HG03571 (cell line): ENCODE data around the gene CPXM2.

ENCODE experiments used
- ATAC-seq: cut with Tn5 transposase; IDR thresholded peaks from one replicate; pipeline ENCODE4 v1.9.1; 2021; ENCODE audit not compliant: unreplicated experiment

The CPXM2 gene

DNA sequence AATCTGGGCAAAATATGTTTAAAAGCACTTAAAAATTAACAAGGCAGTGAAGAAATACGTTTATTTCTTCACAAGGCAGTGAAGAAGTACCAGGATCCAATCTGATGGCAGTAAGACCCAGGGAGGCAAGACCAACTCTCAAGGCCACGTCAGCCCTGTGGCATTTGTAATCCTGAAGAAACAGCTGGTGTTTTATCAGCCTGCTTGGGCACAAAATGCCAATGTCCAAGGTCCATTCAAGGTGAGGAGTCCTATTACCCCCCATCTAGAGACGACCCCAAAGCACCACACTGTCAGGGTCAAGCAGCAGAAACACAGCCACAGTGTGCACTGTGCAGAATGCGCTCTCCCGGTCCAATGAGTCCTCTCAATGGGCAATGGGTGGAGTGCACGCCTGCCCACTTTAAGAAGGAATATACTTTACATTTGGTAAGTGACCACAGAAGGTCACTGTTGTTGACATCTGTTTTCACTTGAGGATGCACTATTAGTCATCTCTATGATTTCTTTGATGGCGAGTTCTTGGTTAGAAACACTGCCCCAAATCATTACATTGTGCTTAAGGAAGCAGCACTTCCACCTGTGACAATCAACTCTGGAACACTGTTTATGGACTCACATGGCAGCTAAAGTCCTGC is 12.8 kb downstream of the CPXM2 start:
- no peak for ATAC-seq

DNA sequence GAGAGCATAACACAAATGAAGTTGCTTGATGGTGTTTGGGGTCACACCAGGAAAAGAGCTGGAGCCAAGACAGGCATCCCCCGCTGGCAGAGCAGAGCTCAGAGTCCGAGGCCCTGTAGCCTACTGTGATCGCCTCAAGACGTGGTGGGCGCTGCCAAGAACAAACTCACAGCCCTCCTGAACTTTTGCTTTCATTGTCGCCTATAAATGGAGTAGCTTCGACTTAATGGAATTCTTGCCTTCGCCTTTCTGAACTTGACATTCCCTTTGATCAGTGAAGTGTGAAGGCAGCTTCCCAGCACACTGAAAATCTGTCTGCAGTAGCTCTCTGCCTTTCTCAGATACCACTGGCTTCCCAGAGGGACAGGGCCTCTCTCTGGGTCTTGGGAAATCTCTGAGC is 21.3 kb downstream of the CPXM2 start:
- ATAC-seq, result no peak

DNA sequence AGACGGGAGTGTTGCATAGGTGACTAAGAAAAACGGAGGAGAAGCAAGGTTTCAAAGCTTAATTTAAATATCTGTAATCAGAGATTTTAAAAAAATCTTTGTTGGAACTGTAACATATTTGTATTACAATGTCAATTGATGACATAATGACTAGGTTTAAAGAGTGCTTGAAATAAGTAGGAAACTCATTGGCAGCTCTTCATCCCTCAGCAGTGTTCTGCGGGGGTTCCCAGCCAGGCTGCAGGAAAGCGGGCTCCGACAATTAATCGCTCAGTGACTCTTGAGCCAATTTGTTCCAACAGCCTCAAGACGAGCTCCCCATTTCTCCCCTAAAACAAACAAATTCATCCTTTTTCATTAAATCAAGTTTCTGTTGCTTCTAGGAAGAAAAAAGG is 22.6 kb downstream of the CPXM2 start:
- ATAC-seq, result no peak

DNA sequence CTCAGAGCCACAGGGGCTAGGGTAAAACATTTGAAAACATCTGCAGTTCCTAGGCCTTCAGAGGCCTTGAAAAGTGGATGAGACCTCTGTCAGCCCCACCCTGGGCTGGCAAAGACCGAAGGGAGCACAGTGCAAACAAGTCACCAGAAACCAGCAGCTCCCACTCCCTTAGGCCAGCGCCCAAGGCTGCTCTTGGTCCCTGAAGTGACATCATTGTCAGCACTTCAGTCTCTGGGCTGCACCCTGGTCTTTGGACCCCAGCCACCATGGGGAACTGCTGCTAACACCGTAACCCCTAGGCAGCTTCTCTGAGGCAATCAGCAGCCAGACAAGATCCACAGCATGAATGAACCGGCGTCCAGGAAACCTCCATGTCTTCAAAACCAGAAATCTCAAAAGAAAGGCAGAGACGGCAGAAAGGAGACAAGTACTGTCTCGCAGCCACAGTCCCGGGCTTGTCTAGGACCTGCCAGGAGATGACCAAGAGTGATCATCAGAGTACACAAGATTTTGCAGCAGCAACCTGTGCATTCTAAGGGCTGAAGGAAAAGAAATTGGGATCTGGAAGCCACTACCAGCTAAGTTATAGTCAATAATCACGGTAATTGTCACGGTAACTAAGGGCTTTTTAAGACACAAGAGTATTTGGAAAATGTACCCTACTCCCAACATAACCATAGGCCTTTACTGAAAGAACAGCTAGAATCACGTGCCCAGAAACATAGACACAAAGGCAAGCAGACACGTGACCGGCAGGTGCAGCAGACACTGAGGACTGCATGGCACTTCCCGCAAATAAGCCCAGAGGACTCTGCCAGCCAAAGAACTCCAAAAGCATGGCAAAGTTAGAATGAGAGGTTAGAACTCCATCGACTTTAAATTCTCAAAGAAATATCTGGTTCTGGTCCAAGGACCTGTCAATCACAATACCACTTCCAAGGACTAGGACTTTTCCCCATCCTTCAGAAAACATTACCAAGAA is 23.3 kb downstream of the CPXM2 start:
- ATAC-seq, result no peak

DNA sequence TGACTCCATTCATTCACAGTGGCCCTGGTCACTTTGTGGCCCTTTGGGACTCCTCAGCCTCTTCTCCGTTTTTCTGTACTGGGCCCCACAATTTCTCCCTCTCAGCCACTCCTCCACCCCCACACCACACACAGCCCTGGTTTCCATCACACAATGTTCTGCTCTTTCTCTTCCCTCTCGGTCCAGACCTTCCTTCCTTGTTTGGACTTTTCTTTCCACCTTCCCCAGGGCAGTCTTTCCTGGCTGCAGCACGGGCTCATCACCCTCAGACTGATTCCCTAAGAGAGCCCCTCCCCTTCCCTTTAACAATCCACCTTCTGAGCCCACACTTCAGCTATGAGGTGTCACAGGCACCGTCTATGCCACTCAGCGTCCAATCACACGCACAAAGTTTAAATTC is 25.7 kb downstream of the CPXM2 start:
- ATAC-seq, result no peak

DNA sequence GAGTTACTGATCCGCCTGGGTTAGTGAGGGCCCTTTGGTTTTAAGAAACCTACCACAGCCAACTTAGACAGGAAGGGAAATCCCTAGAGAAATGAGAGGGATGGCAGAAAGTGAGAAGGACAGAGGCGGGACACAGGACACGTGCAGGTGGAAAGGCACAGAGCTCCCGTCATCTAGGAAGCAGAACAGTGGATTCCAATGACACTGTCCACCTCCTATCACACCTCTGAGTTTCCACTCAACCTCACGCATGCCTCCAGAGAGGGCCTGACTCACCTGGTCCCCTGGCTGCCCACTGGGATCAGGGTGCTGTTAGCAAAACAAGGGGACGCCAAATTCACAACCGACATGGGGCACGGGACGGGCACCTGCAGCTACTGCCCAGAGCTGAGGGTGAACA is 26.3 kb downstream of the CPXM2 start:
- no peak for ATAC-seq

DNA sequence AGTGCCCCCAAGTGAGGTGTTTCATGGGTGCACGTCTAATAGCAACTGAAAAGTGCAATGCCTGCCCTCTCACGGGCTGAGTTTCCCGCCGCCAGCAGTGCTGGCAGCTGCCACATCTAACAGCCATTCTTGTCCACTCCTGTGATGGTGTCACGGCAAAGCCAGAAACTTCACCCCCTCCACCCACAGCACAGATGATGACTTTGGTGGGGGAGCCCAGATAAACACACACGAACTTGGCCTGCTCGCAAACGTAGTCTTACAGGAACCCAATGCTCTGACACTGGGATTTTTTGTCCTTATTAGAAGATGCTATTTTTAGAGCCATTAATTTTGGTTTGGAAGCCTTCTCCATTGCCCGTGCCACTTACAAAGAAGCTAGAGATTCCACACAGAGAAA is 26.7 kb downstream of the CPXM2 start:
- no peak for ATAC-seq

DNA sequence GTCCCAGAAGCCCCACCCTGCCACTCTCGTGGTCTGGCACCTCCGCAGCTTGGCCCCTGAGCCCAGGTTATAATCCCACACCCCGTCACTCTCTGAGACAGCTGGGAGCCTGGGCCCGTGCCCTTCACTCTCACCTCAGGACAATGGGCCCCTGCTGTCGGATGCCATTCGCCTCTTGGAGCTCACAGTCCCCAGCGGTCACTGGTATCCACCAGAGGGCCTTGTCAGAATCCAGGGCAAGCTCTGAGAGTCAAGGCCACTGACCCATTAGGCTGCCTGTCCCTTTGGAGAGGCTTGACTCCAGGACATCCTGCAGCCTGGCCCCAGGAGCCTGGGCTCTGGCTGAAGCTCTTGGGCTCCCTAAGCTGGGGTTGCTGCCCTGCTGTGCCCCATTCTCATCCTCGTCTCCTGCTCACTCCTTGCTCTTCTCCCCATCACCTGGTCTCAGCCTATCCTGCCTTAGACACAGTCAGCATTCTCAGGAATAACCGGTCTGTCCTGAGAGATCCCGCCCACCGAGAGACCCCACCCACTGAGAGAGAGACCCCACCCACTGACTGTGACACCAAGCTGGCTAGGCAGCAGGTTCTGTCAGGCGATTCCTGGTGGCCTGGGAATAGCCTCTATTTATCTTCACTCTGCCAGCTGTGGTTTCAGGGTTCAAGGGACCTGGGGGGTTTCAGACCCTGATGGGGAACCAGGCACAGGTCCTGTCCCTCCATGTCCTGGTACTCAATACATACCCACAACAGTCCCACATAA is 27.7 kb downstream of the CPXM2 start:
- ATAC-seq, result no peak

DNA sequence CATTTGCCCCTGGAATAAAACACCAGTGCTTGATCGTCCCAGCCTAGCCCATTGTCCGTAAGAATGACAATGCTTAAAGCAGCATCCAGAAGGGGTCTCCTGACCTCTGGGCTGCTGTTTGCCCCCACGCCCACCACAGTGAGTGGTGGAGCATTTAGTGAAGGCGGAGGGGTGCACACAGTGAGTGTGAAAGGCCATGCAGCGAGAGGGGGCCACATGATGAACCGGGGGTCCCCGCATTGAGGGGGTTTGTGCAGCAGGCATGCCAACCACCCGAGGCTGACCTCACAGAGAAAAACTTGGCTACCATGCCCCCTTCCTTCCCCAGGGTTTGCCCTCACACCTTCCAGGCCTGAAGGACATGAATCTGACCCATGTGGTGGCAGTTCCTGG is 28.4 kb downstream of the CPXM2 start:
- no peak for ATAC-seq

DNA sequence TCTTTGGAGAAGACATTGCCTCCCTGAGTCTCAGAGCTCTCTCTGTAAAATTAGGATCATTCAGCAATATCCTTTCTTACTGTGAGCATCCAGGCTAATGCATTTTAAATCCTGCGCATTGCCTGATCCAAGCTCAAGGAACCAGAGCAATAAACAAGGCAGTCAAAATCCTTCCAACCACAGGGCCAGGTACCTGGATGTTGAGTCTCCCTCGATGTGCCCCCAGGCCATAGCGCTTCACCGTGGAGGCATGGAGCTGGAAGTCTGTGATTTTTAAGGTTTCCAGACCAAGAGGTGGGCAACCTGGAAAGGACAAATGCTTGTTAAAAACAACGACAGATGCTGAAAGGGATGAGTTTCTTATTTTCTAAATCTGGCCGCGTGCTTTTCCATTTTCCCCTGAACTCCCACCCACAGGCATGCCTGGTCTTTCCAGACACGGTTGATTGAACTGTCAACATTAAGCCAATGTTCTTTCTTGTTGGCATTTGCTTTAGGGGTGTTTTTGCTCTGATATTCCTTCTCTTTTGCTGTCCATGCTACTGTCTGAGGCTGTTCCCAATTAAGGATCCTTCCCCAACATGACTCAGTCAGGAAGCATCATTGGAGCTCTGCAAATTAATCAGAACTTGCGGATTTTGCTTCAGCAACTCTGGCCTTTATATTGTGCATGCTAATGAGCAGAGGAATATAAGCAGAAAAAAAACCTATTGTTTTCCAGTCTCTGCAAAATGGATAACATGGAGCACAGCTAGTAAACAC is 29.0 kb downstream of the CPXM2 start:
- ATAC-seq, result no peak

DNA sequence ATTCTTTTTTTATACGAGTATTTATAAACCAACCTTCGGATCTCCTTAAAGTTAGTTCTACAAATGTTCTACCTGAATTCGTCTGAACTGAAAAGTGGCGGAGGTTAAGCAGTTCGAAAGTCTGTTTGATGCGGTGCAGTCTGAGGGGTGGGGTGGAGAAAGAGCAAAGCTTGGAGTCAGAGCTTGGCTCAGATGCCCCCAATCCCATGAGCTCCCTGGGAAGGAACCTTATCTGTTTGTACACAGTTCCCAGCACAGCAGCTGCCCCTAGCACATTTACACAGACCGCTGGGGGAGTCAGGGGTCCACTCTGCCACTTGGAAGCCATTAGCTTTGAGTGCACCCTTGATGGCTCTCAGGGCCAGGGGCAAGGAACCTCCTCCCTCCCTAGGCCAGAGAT is 30.8 kb downstream of the CPXM2 start:
- ATAC-seq, result no peak

DNA sequence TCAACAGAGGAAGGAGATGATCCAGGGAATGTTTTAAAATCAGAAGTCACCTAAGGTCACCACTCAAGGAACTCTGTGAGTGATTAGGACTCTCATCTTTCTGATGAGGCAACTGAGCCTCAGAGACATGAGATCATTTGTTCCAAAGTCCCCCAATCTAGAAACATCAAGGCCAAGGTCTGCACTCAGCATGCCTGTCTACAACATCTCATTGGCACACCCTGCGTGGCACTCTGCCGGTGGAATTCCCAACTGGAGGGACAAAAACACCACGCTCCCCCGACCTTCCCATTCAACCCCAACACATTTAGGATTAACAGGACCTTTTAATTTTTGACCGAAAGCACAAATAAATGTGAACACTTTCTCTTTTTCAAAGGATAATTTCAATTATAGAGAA is 31.4 kb downstream of the CPXM2 start:
- ATAC-seq, result no peak

DNA sequence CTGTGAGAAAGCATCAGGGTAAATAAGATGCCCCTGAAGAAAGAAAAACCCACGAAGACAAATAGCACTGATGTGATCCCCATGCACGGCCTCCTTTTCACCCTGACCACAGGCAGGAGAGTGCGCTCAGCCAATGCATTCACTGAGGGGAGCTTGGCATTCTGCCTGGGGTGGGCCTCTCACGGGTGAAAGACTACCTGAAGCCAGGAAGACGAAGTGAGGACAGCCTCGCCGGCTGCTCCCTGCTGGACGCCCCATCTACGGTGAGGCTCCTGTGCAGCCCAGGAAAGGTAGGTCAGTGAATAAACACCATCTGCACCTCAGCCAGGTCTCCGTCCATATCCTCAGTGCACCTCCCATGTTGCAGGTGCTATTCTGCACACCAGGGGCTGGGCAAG is 32.0 kb downstream of the CPXM2 start:
- ATAC-seq, result no peak

DNA sequence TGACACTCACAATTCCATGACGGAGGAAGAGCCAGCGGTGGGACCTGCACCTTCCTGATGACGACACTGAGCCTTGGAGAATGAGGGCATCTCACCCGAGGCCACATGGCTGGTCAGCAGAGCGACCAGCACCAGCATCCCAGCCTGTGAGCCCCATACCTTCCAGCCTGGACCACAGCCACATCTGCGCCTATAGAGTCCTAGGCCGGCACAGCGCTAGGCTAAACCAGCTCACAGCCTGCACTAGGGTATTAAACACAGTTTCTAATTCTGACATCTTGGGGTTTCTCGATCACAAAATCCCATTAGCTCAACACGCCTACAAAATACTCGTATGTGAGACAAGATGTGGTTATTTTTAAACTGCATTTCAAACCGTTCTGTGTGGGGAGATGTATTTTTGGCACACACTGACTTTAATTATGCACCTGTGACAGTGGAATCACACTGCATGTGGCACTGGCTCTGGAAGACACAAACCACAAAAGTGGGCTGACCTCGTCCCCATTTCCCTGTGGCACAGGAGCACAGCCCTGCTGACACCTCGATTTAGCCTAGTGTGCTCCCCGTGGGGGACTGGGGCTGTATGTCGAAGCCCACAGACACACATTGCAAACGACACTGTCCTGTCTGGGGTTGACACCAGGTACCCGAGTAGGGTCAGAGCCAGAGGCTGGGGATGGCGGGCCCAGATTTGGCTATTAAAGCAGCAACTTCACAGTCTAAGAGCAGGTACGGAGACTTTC is 32.5 kb downstream of the CPXM2 start:
- no peak for ATAC-seq

DNA sequence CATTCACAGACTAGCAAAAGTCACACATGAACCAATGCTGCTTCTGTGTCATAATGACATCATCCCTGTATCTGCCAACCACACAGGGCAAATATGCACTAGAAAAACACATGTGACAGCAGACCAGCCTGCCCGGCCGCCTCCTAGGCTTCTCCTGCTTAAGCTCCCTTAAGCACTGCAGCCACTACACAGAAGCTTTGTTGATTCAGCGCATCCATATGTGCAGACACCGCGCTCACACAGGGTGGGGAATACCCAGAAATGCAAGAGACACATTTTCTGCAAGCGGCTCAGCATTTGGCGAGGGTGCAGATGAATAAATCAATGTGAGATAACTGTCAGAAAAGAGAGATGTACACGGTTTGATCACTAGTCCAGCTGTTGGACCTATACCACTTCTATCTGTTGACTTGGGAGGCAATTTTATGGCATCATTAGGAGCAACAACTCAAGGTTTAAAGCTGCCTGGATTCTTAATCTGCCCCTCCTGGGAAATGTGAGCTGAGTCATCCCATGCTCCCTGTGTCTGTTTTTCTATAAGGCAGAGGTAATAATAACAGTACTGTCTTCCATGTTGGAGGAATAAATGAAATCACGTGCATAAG is 33.4 kb downstream of the CPXM2 start:
- no peak for ATAC-seq

DNA sequence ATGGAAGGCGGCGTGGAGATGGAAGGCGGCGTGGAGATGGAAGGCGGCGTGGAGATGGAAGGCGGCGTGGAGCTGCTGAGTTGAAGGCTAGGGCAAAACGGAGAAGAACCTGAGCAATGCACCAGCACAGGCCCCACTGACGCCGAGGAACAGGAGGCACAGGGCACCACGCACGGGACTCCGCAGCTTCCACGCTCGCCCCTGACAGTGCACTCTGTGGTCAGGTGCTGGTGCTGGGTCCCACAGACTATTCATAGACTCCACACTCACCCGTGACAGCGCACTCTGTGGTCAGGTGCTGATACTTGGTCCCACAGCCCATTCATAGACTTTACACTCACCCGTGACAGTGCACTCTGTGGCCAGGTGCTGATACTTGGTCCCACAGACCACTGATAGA is 34.0 kb downstream of the CPXM2 start:
- no peak for ATAC-seq

DNA sequence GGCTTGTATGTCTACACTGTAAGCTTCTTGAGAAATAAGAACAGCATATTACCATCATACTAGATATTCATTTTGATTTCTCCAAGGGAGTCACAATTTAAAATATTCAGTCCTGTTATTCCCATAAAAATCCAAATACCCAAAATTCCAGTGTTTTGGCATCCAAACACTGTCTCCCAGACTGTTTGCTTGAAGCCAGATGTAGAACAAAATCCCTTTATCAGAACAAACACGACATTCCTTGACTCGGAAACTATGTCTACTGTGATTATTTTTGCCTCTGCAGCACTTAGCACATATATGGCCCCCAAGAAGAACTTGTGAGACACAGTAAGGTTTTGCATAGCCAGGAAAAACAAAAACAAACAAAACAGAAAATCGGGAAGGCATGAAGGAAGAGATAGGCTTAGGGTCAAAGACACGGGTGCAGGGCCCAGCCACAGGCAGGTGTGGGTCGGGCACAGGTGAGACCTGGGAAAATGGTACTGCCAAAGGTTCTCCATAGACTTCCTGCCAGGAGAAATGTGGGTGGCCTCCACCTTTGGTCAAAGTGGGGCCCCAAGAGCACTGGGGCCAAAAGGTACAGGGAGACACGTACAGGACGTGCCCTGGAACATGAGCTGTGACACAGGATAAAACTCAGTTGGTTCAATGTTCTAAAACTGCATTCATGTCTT is 36.5 kb downstream of the CPXM2 start:
- no peak for ATAC-seq

DNA sequence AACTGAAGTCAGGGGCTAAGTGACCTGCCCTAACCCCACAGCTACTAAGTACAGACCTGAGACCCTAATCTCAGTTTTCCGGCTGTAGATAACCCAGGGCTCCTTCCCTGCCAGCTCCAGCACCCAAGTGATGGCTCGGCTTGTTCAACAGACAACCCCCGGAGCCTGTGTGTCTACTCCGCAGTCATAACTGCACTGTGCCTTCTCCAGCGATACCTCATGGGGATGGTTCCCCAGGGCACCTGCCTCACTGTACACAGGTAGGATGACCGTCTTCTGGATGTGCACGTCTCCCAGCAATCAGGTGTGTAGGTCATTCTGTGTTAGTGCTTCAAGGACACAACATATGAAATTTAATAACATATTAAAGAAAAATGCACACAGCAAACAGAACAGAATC is 37.1 kb downstream of the CPXM2 start:
- no peak for ATAC-seq

DNA sequence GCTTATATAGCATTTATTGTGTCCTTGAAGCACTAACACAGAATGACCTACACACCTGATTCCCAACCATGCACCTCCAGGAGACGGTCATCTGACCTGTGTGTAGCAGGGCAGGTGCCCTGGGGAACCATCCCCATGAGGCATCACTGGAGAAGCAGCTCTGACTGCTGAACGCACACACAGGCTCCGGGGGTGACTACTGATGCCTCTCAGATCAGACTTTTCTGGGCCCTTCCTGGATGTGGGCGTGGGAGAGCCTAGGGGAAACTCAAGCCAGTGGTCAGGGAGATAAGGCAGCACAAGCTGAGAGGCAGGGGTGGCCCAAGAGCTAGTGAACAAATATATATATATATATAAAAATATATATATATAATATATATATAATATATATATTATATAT is 37.6 kb downstream of the CPXM2 start:
- ATAC-seq, result no peak
